CD4-positive, alpha-beta T cell treated with Interleukin-12 subunit alpha and Interleukin-12 subunit beta, for 1 hour (primary cell): ENCODE measurements around the gene SEL1L3.

ENCODE experiments used
- DNase-seq: peaks from one replicate; pipeline ENCODE4 v3.0.0-alpha.2; 2020

The SEL1L3 gene

GRCh38 chr4:25847329-25847728, 15.5 kb downstream of the SEL1L3 start:
- no peak for DNase-seq

GRCh38 chr4:25845841-25846653, 16.7 kb downstream of the SEL1L3 start:
- no peak for DNase-seq

DNA sequence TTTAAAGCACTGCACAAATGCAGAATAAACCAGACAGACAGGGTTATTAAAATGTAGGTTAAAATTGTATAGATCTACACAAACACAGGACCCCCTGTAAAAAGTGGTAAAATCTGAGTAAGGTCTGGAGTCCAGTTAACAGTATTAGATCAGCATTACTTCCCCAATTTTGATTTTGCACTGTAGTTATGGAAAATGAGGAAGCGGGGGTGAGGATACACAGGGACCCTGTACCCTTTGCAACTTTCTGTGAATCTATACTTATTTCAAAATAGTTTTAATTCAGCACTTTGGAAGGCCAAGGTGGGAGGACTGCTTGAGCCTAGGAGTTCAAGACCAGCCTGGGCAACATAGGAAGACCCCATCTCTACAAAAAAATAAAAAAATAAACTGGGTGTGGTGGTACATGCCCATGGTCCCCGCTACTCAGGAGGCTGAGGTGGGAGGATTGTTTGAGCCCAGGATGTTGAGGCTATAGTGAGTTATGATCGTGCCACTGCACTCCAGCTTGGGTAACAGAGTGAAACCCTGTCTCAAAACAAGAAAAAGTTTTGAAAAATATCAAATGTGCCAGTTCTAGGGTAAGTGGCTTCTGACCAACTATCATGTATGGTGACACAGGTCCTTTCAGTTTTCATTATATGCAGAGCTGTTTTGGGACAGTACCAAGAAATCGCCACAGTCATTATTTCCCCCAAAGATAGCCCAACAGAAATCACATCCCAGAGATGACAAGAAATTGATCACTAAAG, 17.7 kb downstream of the SEL1L3 start:
- DNase-seq, result no peak

DNA sequence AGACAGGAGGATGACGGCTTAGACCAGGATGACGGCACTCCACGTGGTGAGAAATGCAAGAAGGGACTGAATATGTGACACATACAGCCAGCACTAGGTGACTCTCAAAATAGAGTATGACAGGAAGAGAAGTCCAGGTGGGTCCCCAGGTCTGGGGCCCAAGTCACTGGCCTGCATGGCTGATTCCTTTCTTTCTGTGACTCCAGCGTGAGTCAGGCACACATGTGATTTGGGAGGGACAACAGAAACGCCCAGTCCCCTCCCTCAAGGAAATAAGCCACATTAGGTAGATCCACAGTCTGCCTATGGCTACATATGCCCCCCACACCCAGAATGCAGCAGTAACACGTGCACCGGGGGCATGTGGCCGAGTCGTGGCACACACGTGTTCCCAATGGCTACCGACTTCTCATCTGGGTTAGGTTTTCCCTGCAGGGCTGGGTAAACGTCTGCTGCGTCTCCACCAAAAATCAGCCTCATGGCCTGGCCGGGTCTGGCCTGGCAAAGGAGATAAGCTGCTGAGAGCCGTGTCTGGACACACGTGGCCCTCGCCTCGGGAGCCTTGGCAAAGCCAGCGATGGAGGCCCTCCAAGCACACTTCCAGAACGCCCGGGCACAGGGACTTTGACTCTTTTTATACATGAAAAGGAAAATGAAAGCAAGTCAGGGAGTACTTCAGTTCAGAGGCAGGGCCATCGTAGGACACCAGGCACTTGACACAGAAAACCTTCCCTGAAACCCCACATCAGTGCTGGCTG, 19.3 kb downstream of the SEL1L3 start:
- no peak for DNase-seq

GRCh38 chr4:25842229-25842845, 20.5 kb downstream of the SEL1L3 start:
- DNase-seq, result peak; percentile 53

DNA sequence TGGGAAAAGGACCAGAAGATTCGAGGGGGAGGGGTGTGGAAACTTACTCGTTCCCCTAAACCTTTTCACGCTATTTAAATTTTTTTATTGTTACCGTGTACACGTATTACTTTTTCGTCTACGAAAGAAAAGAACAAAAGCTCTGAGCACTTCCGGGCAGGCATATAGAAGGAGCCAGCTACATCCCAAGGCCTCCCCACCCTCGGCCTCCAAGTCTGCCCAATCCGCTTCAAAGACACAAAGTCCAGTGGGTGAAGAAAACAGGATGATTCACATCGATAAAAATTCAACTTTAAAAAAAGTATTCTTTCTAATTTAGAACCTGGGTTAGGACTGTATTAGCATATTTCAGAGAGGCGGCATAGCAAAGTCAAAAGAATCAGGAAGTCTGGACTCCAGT, 23.1 kb downstream of the SEL1L3 start:
- no peak for DNase-seq

- DNase-seq, result no peak
Measured at GRCh38 chr4:25839233-25839632, 23.6 kb downstream of the SEL1L3 start.

GRCh38 chr4:25838526-25838925, 24.3 kb downstream of the SEL1L3 start:
- DNase-seq, result no peak

- no peak for DNase-seq
Measured at GRCh38 chr4:25837107-25837506, 25.7 kb downstream of the SEL1L3 start.

GRCh38 chr4:25835384-25835783, 27.4 kb downstream of the SEL1L3 start:
- no peak for DNase-seq

GRCh38 chr4:25834411-25835107, 28.2 kb downstream of the SEL1L3 start:
- DNase-seq, result no peak

DNA sequence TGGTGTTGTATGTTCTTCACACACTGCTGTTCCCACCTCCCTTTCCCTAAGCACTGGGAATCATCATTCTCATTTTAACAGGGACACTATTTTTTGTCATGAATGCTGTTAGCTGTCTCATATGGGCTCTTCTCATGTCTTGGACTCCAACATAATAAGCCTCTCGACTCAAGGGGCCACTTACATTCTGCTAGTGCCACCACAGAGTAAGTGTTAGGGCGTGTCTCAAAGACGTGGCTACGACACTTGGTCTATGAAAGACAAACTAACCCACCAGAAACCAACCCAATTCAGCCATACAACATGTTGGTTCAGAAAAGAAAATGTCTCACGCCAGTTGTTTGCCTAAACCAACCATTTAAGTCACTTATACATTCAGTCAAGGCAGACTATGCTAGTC, 32.2 kb downstream of the SEL1L3 start:
- no peak for DNase-seq

- DNase-seq, result no peak
Measured at GRCh38 chr4:25827897-25828296, 34.9 kb downstream of the SEL1L3 start.

DNA sequence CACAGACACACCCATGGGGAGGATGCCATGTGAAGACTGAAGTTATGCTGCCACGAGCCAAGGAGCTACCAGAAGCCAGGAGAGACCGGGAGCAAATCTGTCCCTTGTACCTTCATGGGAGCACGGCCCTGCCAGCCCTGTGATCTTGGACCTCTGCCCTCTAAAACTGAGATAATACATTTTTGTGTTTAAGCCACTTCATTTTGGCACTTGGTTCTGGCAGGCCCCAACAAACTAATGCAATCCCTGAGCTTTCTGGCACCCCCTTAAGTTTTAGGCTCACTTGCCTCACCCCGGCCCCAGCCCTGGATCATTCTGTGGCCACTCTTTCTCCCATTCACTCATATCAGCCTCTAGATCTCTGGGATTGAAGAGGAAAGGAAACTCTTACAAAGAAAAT, 35.4 kb downstream of the SEL1L3 start:
- no peak for DNase-seq

- DNase-seq, result no peak
Measured at GRCh38 chr4:25826074-25826752, 36.6 kb downstream of the SEL1L3 start.

DNA sequence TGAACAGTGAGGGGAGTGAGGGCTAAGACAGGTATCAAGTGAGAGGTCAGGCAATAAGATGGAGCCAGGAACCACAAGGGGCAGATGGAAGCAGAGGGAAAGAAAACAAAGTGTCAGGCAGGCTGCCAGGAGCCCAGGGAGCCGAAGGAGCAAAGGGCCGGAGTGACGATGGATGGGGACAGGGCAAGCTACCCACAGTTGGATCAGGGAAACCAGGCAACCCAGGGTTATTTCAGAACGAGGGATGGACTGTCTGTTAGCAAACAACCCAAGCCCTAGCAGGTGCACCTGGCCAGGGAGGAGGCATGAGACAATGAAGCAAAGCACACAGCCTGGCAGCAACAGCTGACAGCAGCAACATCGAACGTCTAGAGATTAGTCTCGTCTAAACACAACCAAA, 39.2 kb downstream of the SEL1L3 start:
- no peak for DNase-seq

- no peak for DNase-seq
Measured at GRCh38 chr4:25821899-25822298, 40.9 kb downstream of the SEL1L3 start.

- no peak for DNase-seq
Measured at GRCh38 chr4:25821267-25821666, 41.5 kb downstream of the SEL1L3 start.

DNA sequence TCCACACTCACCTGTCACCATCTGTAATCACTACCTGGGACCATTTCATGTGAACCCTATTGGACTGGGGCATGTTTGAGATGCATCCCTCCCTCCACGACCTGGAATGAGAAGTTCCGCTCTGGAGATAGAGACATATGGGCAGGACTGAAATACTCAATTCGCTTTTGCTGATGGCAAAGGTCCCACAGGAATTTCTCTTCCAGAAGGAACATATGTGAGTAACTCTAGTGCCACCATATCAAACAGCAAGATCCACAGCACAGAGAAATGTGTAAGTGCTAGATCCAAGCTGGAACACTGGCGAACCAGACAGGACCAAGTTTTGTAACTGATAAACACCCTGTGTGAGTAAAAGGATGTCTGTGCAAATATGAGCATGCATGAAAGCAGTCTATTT, 43.9 kb downstream of the SEL1L3 start:
- DNase-seq, result no peak

DNA sequence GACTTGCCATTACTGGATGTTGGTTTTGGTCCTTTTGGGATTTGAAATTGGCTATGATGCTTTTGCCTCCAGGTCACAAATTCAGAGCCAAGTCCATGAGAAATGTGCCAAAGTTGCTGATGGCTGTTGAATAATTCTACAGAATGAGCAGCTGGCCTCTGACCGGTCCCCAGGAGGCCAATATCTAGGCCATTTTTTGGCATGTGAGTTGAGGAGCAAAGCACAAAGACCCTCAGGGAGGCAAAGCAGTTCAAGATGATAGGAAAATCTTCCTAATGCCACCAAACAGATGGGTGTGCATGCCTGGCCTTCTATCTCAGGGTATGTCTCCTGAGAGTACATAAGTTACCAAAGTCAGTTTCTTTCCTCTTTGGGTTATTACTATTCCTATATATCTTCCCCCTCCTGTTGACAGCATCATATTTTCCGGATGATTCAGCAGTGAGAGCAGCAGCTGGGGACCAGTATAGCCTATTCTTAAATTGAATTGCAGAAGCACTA, 44.4 kb downstream of the SEL1L3 start:
- no peak for DNase-seq

DNA sequence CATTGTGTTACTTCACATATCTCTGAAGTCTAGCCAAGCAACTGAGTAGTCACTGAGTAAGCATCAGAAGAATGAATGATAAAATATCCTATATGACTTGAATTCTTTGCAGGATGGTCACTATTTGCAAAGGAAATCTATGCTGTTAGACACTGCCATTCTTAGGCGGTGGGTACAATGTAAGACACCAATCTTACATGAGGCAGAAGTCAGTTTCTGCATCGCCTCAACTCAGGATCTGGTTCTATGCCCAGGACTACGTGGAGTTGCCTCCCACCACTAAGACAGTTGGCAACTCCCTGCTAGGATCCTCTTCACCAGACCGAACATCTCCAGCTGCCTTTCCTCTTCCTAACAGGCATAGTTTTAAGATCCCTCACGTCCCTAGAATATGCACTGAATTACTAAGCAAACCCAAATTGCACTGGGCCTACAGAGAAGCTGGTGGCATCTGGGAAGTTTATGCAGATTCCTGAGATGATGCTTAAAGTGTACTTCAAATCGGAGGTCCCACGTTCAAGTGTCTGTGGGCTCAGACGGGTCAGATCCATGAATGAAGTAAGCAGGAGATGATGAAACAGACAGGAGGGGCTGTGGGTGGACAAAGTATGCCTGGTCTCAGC, 45.6 kb downstream of the SEL1L3 start:
- no peak for DNase-seq
